Left hindlimb (tissue), 1 donor: ENCODE results near the gene MAPT.

ENCODE experiments used
- DNase-seq: peaks from one replicate; pipeline ENCODE4 v3.0.0-alpha.2; 2018

MAPT gene

GRCh38 chr17:46037722-46038255 lies 143.4 kb downstream of the MAPT start:
- DNase-seq, result no peak

- no peak for DNase-seq
These were observed 144.1 kb downstream of the MAPT start for GRCh38 chr17:46038414-46038813.

GRCh38 chr17:46038937-46039336 lies 144.6 kb downstream of the MAPT start:
- DNase-seq, result no peak

- no peak for DNase-seq
These were observed 145.3 kb downstream of the MAPT start for GRCh38 chr17:46039592-46040186.

GRCh38 chr17:46042246-46042645 lies 147.9 kb downstream of the MAPT start:
- no peak for DNase-seq

- DNase-seq, result no peak
These were observed 148.6 kb downstream of the MAPT start for GRCh38 chr17:46042925-46043324.

- DNase-seq, result no peak
These were observed 149.3 kb downstream of the MAPT start for GRCh38 chr17:46043606-46044005.

GRCh38 chr17:46044286-46044928 lies 150.1 kb downstream of the MAPT start:
- DNase-seq, result peak; percentile 76

- no peak for DNase-seq
These were observed 150.6 kb downstream of the MAPT start for GRCh38 chr17:46044989-46045388.

- DNase-seq, result no peak
These were observed 151.3 kb downstream of the MAPT start for GRCh38 chr17:46045639-46046038.

- DNase-seq, result no peak
These were observed 152.6 kb downstream of the MAPT start for GRCh38 chr17:46046957-46047356.

GRCh38 chr17:46047398-46047797 lies 153.0 kb downstream of the MAPT start:
- DNase-seq, result no peak

- DNase-seq, result no peak
These were observed 153.5 kb downstream of the MAPT start for GRCh38 chr17:46047856-46048255.

- DNase-seq, result no peak
These were observed 155.3 kb downstream of the MAPT start for GRCh38 chr17:46049656-46050055.

- no peak for DNase-seq
These were observed 159.7 kb downstream of the MAPT start for GRCh38 chr17:46053911-46054534.

GRCh38 chr17:46056800-46057304 lies 162.5 kb downstream of the MAPT start:
- no peak for DNase-seq

- no peak for DNase-seq
These were observed 163.0 kb downstream of the MAPT start for GRCh38 chr17:46057366-46057765.

- no peak for DNase-seq
These were observed 165.1 kb downstream of the MAPT start for GRCh38 chr17:46059486-46059885.

GRCh38 chr17:46060461-46060860 lies 166.1 kb downstream of the MAPT start:
- DNase-seq, result no peak

- DNase-seq, result no peak
These were observed 167.1 kb downstream of the MAPT start for GRCh38 chr17:46061435-46061834.

- DNase-seq, result no peak
These were observed 168.9 kb downstream of the MAPT start for GRCh38 chr17:46063241-46063640.

GRCh38 chr17:46064460-46064859 lies 170.1 kb downstream of the MAPT start:
- DNase-seq, result no peak

- DNase-seq, result no peak
These were observed 177.4 kb downstream of the MAPT start for GRCh38 chr17:46071796-46072195.

GRCh38 chr17:46072998-46073397 lies 178.6 kb downstream of the MAPT start:
- DNase-seq, result no peak
